Measurements from ENCODE around the gene CDCA4.

DNA sequence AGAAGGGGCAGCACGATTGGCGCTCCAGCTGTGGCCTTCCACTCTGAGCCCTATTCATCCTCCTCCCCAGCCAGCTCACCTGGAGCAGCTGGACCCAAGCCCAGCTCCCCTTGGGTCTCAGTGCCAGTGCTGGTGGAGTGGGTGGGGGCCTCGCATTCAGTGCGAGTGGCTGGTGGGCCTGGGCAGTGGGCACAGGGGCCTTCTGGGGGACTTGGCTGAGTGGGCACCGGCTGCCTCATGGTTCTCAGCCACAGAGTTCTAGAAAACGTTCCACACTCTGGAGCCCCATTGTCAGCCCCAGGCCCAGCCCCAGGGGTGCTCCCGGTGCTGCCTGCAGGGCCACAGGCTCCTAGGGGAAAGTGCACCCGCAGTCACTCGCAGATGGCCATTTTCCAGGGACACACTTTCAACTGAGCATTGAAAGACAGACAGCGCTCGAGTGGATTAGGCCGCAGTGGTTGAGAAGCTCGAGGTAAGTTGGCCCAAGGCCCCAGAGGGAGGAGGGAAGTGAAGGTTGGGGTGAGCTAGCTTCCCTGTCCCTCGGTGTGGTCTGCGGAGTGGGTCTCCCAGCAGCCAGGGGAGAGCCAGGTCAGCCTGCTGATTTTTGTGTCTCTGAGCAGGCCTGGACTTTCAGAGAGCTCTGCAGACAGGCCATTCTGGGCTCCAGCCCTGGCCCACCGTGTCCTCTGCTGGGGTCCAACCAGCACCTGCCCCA, 31.5 kb downstream of the CDCA4 start:
- TF ChIP-seq, protein P1, sequence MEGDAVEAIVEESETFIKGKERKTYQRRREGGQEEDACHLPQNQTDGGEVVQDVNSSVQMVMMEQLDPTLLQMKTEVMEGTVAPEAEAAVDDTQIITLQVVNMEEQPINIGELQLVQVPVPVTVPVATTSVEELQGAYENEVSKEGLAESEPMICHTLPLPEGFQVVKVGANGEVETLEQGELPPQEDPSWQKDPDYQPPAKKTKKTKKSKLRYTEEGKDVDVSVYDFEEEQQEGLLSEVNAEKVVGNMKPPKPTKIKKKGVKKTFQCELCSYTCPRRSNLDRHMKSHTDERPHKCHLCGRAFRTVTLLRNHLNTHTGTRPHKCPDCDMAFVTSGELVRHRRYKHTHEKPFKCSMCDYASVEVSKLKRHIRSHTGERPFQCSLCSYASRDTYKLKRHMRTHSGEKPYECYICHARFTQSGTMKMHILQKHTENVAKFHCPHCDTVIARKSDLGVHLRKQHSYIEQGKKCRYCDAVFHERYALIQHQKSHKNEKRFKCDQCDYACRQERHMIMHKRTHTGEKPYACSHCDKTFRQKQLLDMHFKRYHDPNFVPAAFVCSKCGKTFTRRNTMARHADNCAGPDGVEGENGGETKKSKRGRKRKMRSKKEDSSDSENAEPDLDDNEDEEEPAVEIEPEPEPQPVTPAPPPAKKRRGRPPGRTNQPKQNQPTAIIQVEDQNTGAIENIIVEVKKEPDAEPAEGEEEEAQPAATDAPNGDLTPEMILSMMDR (IDR thresholded peaks at IDR 0.05 in 8 of 11, conservative IDR thresholded peaks at IDR 0.05 in 3 of 11): no peak
- no peak for TF ChIP-seq POLR2A (IDR thresholded peaks at IDR 0.05)
- no peak for TF ChIP-seq POLR2AphosphoS5 (IDR thresholded peaks at IDR 0.05)

All from spleen (tissue), 7 donors.